ENCODE data around the gene GRIN1. TPM values are rescaled to one million over a fixed set of nuclear protein-coding genes. Genes with fewer than 3 reads are reported as not detected.

The GRIN1 gene
- total RNA-seq, 2 donors from 2014 or later = 0.35 to 0.73 TPM

- H3K4me1 ChIP-seq (ENCODE audit: control insufficient read depth, insufficient read depth, low read length) = no peaks in the 10 kb centered on the region
- Mint-ChIP-seq H3K27ac (no peak overlapping the region), H3K4me3 (no peak overlapping the region), H3K4me1 (no peaks in the 10 kb centered on the region), H3K9me3 (no peaks in the 10 kb centered on the region), H3K27me3 (ENCODE audit: insufficient read depth) (peaks cover 29% of the 10 kb centered on the region), H3K36me3 (ENCODE audit: low read depth) (no peaks in the 10 kb centered on the region)
- no peak for DNase-seq
- no peak overlapping the region for H3K4me3 ChIP-seq (ENCODE audit: low read length)
- H3K36me3 ChIP-seq (ENCODE audit: control insufficient read depth, insufficient read depth, low read length) = no peaks in the 10 kb centered on the region
- 62 to 67% methylated on average over 13 to 24 of the region's 24 CpGs for WGBS, 2 experiments (ENCODE audit: insufficient coverage in 1 of 2, insufficient read length in 1 of 2)
- TF ChIP-seq, protein P1, sequence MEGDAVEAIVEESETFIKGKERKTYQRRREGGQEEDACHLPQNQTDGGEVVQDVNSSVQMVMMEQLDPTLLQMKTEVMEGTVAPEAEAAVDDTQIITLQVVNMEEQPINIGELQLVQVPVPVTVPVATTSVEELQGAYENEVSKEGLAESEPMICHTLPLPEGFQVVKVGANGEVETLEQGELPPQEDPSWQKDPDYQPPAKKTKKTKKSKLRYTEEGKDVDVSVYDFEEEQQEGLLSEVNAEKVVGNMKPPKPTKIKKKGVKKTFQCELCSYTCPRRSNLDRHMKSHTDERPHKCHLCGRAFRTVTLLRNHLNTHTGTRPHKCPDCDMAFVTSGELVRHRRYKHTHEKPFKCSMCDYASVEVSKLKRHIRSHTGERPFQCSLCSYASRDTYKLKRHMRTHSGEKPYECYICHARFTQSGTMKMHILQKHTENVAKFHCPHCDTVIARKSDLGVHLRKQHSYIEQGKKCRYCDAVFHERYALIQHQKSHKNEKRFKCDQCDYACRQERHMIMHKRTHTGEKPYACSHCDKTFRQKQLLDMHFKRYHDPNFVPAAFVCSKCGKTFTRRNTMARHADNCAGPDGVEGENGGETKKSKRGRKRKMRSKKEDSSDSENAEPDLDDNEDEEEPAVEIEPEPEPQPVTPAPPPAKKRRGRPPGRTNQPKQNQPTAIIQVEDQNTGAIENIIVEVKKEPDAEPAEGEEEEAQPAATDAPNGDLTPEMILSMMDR (conservative IDR thresholded peaks at IDR 0.05) = no peak
- H3K27ac ChIP-seq (ENCODE audit: low read depth, low read length) = no peak overlapping the region
- H3K9me3 ChIP-seq (ENCODE audit: control insufficient read depth, low read length) = no peaks in the 10 kb centered on the region
- H3K9ac ChIP-seq (ENCODE audit: extremely low read depth, low read length, poor library complexity, severe bottlenecking) = no peak overlapping the region
- peaks cover 29% of the 10 kb centered on the region for H3K27me3 ChIP-seq (ENCODE audit: control insufficient read depth, insufficient read depth, low read length, poor library complexity, severe bottlenecking)
These were observed 8.8 kb downstream of the GRIN1 start for GRCh38 chr9:137147793-137148160.

- no peaks in the 10 kb centered on the region for H3K4me1 ChIP-seq (ENCODE audit: control insufficient read depth, insufficient read depth, low read length)
- H3K9ac ChIP-seq (ENCODE audit: extremely low read depth, low read length, poor library complexity, severe bottlenecking) = no peak overlapping the region
- Mint-ChIP-seq H3K4me3 (no peak overlapping the region), H3K36me3 (ENCODE audit: low read depth) (no peaks in the 10 kb centered on the region), H3K4me1 (no peaks in the 10 kb centered on the region), H3K27me3 (ENCODE audit: insufficient read depth) (peaks cover 25% of the 10 kb centered on the region), H3K9me3 (no peaks in the 10 kb centered on the region), H3K27ac (no peak overlapping the region)
- H3K4me3 ChIP-seq (ENCODE audit: low read length) = no peak overlapping the region
- H3K27me3 ChIP-seq (ENCODE audit: control insufficient read depth, insufficient read depth, low read length, poor library complexity, severe bottlenecking) = peaks cover 24% of the 10 kb centered on the region
- H3K9me3 ChIP-seq (ENCODE audit: control insufficient read depth, low read length) = no peaks in the 10 kb centered on the region
- 80 to 84% methylated on average over 24 to 27 of the region's 27 CpGs for WGBS, 2 experiments (ENCODE audit: insufficient coverage in 1 of 2, insufficient read length in 1 of 2)
- no peak overlapping the region for H3K27ac ChIP-seq (ENCODE audit: low read depth, low read length)
- TF ChIP-seq, protein P1 (conservative IDR thresholded peaks at IDR 0.05) = no peak
- H3K36me3 ChIP-seq (ENCODE audit: control insufficient read depth, insufficient read depth, low read length) = no peaks in the 10 kb centered on the region
- no peak for DNase-seq
These were observed 9.3 kb downstream of the GRIN1 start for GRCh38 chr9:137148242-137148641.

DNA sequence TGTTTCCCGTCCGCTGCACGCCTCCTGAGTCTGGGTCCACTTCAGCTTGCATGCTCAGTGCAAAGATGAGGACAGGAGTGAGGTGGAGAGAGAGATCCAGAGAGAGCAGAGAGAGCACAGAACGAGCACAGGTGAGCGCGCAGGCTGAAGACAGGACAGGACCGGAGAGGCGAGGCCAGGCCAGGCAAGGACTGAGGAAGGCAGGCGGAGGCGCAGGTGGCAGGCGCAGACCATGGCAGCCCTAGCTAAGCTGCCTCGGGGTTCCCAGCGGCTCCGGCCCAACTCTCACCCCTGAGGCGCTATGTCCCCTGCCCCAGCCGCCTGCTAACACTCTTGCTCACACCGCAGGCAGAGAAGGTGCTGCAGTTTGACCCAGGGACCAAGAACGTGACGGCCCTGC, 9.7 kb downstream of the GRIN1 start:
- H3K4me1 ChIP-seq (ENCODE audit: control insufficient read depth, insufficient read depth, low read length) = no peaks in the 10 kb centered on the region
- peaks cover 20% of the 10 kb centered on the region for H3K27me3 ChIP-seq (ENCODE audit: control insufficient read depth, insufficient read depth, low read length, poor library complexity, severe bottlenecking)
- no peaks in the 10 kb centered on the region for H3K9me3 ChIP-seq (ENCODE audit: control insufficient read depth, low read length)
- Mint-ChIP-seq H3K9me3 (no peaks in the 10 kb centered on the region), H3K36me3 (ENCODE audit: low read depth) (no peaks in the 10 kb centered on the region), H3K4me1 (no peaks in the 10 kb centered on the region), H3K27ac (no peak overlapping the region), H3K4me3 (no peak overlapping the region), H3K27me3 (ENCODE audit: insufficient read depth) (peaks cover 21% of the 10 kb centered on the region)
- DNase-seq = no peak
- TF ChIP-seq, protein P1 (conservative IDR thresholded peaks at IDR 0.05) = no peak
- no peak overlapping the region for H3K4me3 ChIP-seq (ENCODE audit: low read length)
- 90% methylated on average over 15 to 19 of the region's 19 CpGs for WGBS, 2 experiments (ENCODE audit: insufficient coverage in 1 of 2, insufficient read length in 1 of 2)
- no peak overlapping the region for H3K9ac ChIP-seq (ENCODE audit: extremely low read depth, low read length, poor library complexity, severe bottlenecking)
- H3K36me3 ChIP-seq (ENCODE audit: control insufficient read depth, insufficient read depth, low read length) = no peaks in the 10 kb centered on the region
- H3K27ac ChIP-seq (ENCODE audit: low read depth, low read length) = no peak overlapping the region
